Keratinocyte (primary cell): Measurements from ENCODE around the gene GUK1. TPM values are rescaled to one million over a fixed set of nuclear protein-coding genes. Genes with fewer than 3 reads are reported as not detected.

Experiments used
- DNase-seq: peaks from one replicate; pipeline ENCODE4 v3.0.0-alpha.2; 2011; ENCODE audit warnings: low read depth, missing footprints, low spot score
- FAIRE-seq: peaks from 2 replicates; lab custom pipeline; 2011; peaks lifted over from hg19 to GRCh38; lab: Jason Lieb, UNC
- H2AFZ ChIP-seq: 2 replicates; pipeline ENCODE4 v1.6.0; 2012; ENCODE audit warnings: low read length, control low read depth, inconsistent platforms; ENCODE audit not compliant: control insufficient read depth
- H3K27ac ChIP-seq: 2 replicates; pipeline ENCODE4 v1.5.1; 2011; ENCODE audit warnings: low read length; ENCODE audit not compliant: control insufficient read depth, insufficient read depth
- H3K27me3 ChIP-seq: 3 replicates; pipeline ENCODE4 v1.6.0; 2011; ENCODE audit warnings: low read length; ENCODE audit not compliant: control insufficient read depth, insufficient read depth; ENCODE audit errors: extremely low read depth
- H3K36me3 ChIP-seq, 2 experiments: 2 replicates in 1 of 2; 3 replicates in 1 of 2; pipeline ENCODE4 v1.5.1; 2011; ENCODE audit warnings: low read length in 2 of 2, mild to moderate bottlenecking in 1 of 2; ENCODE audit not compliant: control insufficient read depth in 2 of 2, insufficient read depth in 2 of 2; ENCODE audit errors: extremely low read depth in 1 of 2
- H3K4me1 ChIP-seq: 3 replicates; pipeline ENCODE4 v1.5.1; 2011; ENCODE audit warnings: low read length; ENCODE audit not compliant: control insufficient read depth, insufficient read depth; ENCODE audit errors: extremely low read depth
- H3K4me2 ChIP-seq: 3 replicates; pipeline ENCODE4 v1.6.0; 2011; ENCODE audit warnings: low read depth, low read length; ENCODE audit not compliant: control insufficient read depth, insufficient read depth; ENCODE audit errors: extremely low read depth
- H3K4me3 ChIP-seq, 3 experiments: fragments of 200-600 bp in 1 of 3; sonication (generic) in 1 of 3; 2 replicates in 2 of 3; 3 replicates in 1 of 3; pipeline ENCODE4 v1.5.1; 2011 to 2016; ENCODE audit warnings: low read length in 3 of 3, mild to moderate bottlenecking in 3 of 3, control low read depth in 2 of 3, inconsistent platforms in 1 of 3, low read depth in 1 of 3, mixed read lengths in 1 of 3, mixed run types in 1 of 3, moderate library complexity in 1 of 3; ENCODE audit not compliant: control insufficient read depth in 2 of 3, insufficient read depth in 2 of 3; ENCODE audit errors: extremely low read depth in 1 of 3
- H3K79me2 ChIP-seq: 2 replicates; pipeline ENCODE4 v1.6.0; 2012; ENCODE audit warnings: low read length; ENCODE audit not compliant: control insufficient read depth, insufficient read depth
- H3K9ac ChIP-seq: 3 replicates; pipeline ENCODE4 v1.6.0; 2011; ENCODE audit warnings: low read length; ENCODE audit not compliant: control insufficient read depth, insufficient read depth; ENCODE audit errors: extremely low read depth
- H3K9me1 ChIP-seq: 3 replicates; pipeline ENCODE4 v1.6.0; 2011; ENCODE audit warnings: low read length; ENCODE audit not compliant: control insufficient read depth, insufficient read depth; ENCODE audit errors: extremely low read depth
- H3K9me3 ChIP-seq: 2 replicates; pipeline ENCODE4 v1.5.1; 2012; ENCODE audit warnings: low read depth, low read length; ENCODE audit not compliant: control insufficient read depth
- H4K20me1 ChIP-seq: 3 replicates; pipeline ENCODE4 v1.6.0; 2011; ENCODE audit warnings: low read length; ENCODE audit not compliant: control insufficient read depth, insufficient read depth; ENCODE audit errors: extremely low read depth
- EZH2 ChIP-seq: IDR thresholded peaks from one replicate; pipeline ENCODE4 v1.6.1; 2012; ENCODE audit warnings: inconsistent platforms, mild to moderate bottlenecking, low read length, moderate library complexity
- dilution Hi-C: fragments of 300-500 bp; cut with MboI; formaldehyde crosslinking; loops from one replicate; pipeline ENCODE4 v1.7.0; 2020; ENCODE audit warnings: low sequenced_read_pairs; ENCODE audit not compliant: extremely low pct_ligation_motif_present
- polyA plus RNA-seq, 5 experiments: library from polyadenylated mRNA; depleted of rRNA in 3 of 5; stranded (reverse) in 3 of 5; stranded (forward) in 1 of 5; unstranded in 1 of 5; fragments of >200 nt; gene quantifications; 1 replicate in 1 of 5; 2 replicates in 3 of 5; 3 replicates in 1 of 5; pipeline versions ENCODE4 v1.2.1 to v1.2.3, GENCODE V29; 2011 to 2012; ENCODE audit warnings: missing spikeins in 2 of 5, low read depth in 1 of 5, low replicate concordance in 1 of 5
- TF ChIP-seq, protein P1 (sequence below), 3 experiments: IDR thresholded peaks in 1 of 3; conservative IDR thresholded peaks in 1 of 3; optimal IDR thresholded peaks in 1 of 3; 2 replicates in 2 of 3; 3 replicates in 1 of 3; pipeline versions ENCODE3 to v1.5.1; 2011; ENCODE audit warnings: low read length in 3 of 3, mild to moderate bottlenecking in 3 of 3, moderate library complexity in 2 of 3, control low read depth in 1 of 3, inconsistent platforms in 1 of 3; ENCODE audit not compliant: insufficient read depth in 2 of 3; ENCODE audit errors: extremely low read depth in 1 of 3

GUK1 gene
- polyA plus RNA-seq, 1 donor (not counting 4 experiments of a cell fraction or from before 2014, with no cell fraction given): 450 TPM

DNA sequence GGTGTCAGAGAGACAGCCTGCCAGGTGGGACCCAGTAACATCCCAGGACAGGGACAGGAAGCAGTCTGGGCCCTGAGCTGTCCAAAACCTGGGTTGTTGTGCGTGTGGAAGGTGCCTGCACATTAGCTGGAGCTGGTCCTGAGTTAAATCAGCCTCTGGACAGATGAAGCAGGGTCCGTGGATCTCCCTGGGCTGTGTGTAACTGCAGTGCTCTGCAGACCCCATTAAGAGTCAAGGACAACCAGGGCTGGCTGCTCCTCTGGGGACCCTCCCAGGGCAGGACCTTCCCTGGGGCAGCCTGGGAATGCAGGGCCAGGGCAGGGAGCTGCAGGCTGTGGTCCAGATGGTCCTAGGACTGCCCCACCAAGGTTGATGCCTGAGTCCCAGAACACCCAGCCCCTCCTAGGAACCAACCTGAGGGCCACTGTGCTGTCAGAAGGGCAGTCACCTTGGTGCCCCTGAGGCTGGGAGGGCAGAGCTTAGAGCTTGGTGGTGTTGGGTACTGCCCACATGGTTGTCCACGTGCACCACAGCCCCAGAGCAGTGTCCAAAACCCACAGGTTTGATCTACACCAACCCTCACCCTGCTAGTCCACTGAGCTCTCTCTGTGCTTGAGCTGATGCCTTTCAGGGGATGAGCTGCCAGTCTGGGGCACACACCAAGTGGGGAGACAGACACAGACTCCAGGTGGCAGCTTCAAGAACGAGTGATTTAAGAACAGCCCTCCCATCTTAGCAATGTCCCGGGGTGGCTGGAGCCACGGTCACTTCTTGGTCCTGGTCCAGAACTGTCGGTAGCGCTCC, 33.9 kb upstream of the GUK1 start:
- peaks cover 28% of the 10 kb centered on the region for H3K79me2 ChIP-seq
- H3K9me3 ChIP-seq: no peaks in the 10 kb centered on the region
- no peaks in the 10 kb centered on the region for H4K20me1 ChIP-seq
- H3K4me2 ChIP-seq: no peak overlapping the region
- TF ChIP-seq EZH2: no peak
- no peaks in the 10 kb centered on the region for H3K9me1 ChIP-seq
- no peak overlapping the region for H3K9ac ChIP-seq
- no peak overlapping the region for H2AFZ ChIP-seq
- H3K4me3 ChIP-seq: no peak overlapping the region
- FAIRE-seq (no peak), DNase-seq (no peak)
- dilution Hi-C loops: no loop called here
- H3K27me3 ChIP-seq: no peaks in the 10 kb centered on the region
- H3K4me1 ChIP-seq: peaks cover 17% of the 10 kb centered on the region
- no peak overlapping the region for H3K27ac ChIP-seq
- H3K36me3 ChIP-seq: peaks cover 4 to 14% of the 10 kb centered on the region in 2 experiments

- Histone ChIP-seq H2AFZ (no peak overlapping the region), H4K20me1 (no peaks in the 10 kb centered on the region), H3K27ac (no peak overlapping the region), H3K9me3 (no peaks in the 10 kb centered on the region), H3K4me2 (no peak overlapping the region), H3K9me1 (no peaks in the 10 kb centered on the region), H3K27me3 (no peaks in the 10 kb centered on the region), H3K4me3 (no peak overlapping the region), H3K79me2 (peaks cover 24% of the 10 kb centered on the region), H3K9ac (no peak overlapping the region), H3K4me1 (peaks cover 17% of the 10 kb centered on the region), H3K36me3 (peaks cover 3 to 14% of the 10 kb centered on the region in 2 experiments)
- FAIRE-seq (no peak), DNase-seq (no peak)
- dilution Hi-C loops: no loop called here
- TF ChIP-seq, protein P1, sequence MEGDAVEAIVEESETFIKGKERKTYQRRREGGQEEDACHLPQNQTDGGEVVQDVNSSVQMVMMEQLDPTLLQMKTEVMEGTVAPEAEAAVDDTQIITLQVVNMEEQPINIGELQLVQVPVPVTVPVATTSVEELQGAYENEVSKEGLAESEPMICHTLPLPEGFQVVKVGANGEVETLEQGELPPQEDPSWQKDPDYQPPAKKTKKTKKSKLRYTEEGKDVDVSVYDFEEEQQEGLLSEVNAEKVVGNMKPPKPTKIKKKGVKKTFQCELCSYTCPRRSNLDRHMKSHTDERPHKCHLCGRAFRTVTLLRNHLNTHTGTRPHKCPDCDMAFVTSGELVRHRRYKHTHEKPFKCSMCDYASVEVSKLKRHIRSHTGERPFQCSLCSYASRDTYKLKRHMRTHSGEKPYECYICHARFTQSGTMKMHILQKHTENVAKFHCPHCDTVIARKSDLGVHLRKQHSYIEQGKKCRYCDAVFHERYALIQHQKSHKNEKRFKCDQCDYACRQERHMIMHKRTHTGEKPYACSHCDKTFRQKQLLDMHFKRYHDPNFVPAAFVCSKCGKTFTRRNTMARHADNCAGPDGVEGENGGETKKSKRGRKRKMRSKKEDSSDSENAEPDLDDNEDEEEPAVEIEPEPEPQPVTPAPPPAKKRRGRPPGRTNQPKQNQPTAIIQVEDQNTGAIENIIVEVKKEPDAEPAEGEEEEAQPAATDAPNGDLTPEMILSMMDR (optimal IDR thresholded peaks at IDR 0.05 in 1 of 3, IDR thresholded peaks at IDR 0.05 in 1 of 3, conservative IDR thresholded peaks at IDR 0.05 in 1 of 3; ENCODE audit: extremely low read depth in 1 of 3, insufficient read depth in 2 of 3, low read length in 3 of 3): no peak
- TF ChIP-seq EZH2: no peak
These were observed 33.4 kb upstream of the GUK1 start for GRCh38 chr1:228106800-228107054.

DNA sequence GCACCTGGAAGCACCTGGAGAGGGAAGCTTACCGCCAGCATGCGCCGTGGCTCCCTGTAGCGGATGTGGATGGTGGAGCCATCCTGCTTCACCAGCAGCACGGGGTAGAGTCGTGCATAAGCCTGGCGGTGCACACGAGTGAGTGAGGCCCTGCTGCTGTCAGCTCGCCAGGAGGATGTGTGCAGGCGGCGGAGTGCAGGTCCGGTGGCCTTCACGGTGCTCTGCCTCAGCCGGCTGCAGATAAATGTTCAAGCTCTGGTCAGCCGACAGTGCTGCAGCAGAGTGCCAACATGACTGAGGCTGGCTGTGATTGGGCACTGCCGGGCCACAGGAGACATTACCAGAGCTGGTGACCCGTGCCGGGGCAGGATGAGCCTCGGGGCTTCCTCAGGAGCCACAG, 32.4 kb upstream of the GUK1 start:
- Histone ChIP-seq H3K9me1 (no peaks in the 10 kb centered on the region), H3K36me3 (peaks cover 3 to 14% of the 10 kb centered on the region in 2 experiments), H3K27me3 (no peaks in the 10 kb centered on the region), H3K4me1 (peaks cover 17% of the 10 kb centered on the region), H4K20me1 (no peaks in the 10 kb centered on the region), H3K4me3 (no peak overlapping the region), H3K4me2 (no peak overlapping the region), H3K9ac (no peak overlapping the region), H3K79me2 (peaks cover 17% of the 10 kb centered on the region), H3K9me3 (no peaks in the 10 kb centered on the region), H3K27ac (no peak overlapping the region), H2AFZ (no peak overlapping the region)
- TF ChIP-seq, protein P1 (optimal IDR thresholded peaks at IDR 0.05 in 1 of 3, IDR thresholded peaks at IDR 0.05 in 1 of 3, conservative IDR thresholded peaks at IDR 0.05 in 1 of 3; ENCODE audit: extremely low read depth in 1 of 3, insufficient read depth in 2 of 3, low read length in 3 of 3): no peak
- no peak for TF ChIP-seq EZH2
- FAIRE-seq (no peak), DNase-seq (no peak)
- dilution Hi-C loops: no loop called here
